Smooth muscle cell (in vitro differentiated cells): ENCODE results near the gene SPRING1. TPM values are rescaled to one million over a fixed set of nuclear protein-coding genes. Genes with fewer than 3 reads are reported as not detected.

ENCODE experiments used
- DNase-seq: peaks from one replicate; lab custom pipeline; 2025; ENCODE audit not compliant: unreplicated experiment; lab: John Stamatoyannopoulos, UW
- H2AFZ ChIP-seq: fragments of 200-600 bp; sonication (generic); 2 replicates; pipeline ENCODE4 v1.6.0; 2016; ENCODE audit warnings: antibody characterized with exemption, low read depth, mild to moderate bottlenecking
- H3F3A ChIP-seq: fragments of 200-600 bp; sonication (generic); 2 replicates; pipeline ENCODE4 v1.6.0; 2017; ENCODE audit warnings: antibody characterized with exemption, low read depth
- H3K27ac ChIP-seq: fragments of 200-600 bp; sonication (generic); 2 replicates; pipeline ENCODE4 v1.5.1; 2016; ENCODE audit warnings: low read depth, mild to moderate bottlenecking
- H3K27me3 ChIP-seq: fragments of 200-600 bp; sonication (generic); 2 replicates; pipeline ENCODE4 v1.6.1; 2016; ENCODE audit warnings: low read depth, mild to moderate bottlenecking
- H3K36me3 ChIP-seq: fragments of 200-600 bp; sonication (generic); 2 replicates; pipeline ENCODE4 v1.5.1; 2016; ENCODE audit warnings: low read depth
- H3K4me1 ChIP-seq: fragments of 200-600 bp; sonication (generic); 2 replicates; pipeline ENCODE4 v1.5.1; 2016; ENCODE audit warnings: low read depth
- H3K4me2 ChIP-seq: fragments of 200-600 bp; sonication (generic); 2 replicates; pipeline ENCODE4 v1.6.0; 2016; ENCODE audit warnings: mild to moderate bottlenecking
- H3K4me3 ChIP-seq: fragments of 200-600 bp; sonication (generic); 2 replicates; pipeline ENCODE4 v1.5.1; 2016; ENCODE audit warnings: mild to moderate bottlenecking
- H3K79me2 ChIP-seq: fragments of 200-600 bp; sonication (generic); 2 replicates; pipeline ENCODE4 v1.6.0; 2016; ENCODE audit warnings: low read depth, mild to moderate bottlenecking
- H3K9ac ChIP-seq: fragments of 200-600 bp; sonication (generic); 2 replicates; pipeline ENCODE4 v1.6.0; 2016; ENCODE audit warnings: low read depth
- H3K9me3 ChIP-seq: fragments of 200-600 bp; sonication (generic); replicated peaks from 2 replicates; pipeline ENCODE4 v1.5.1; 2016; ENCODE audit warnings: low read depth
- H4K20me1 ChIP-seq: fragments of 200-600 bp; sonication (generic); 2 replicates; pipeline ENCODE4 v1.6.0; 2016; ENCODE audit warnings: low read depth
- WGBS: methylation state at CpG from one replicate; pipeline ENCODE4 v1.1.7; 2016; ENCODE audit warnings: low lambda C conversion rate; 5-methylcytosine and 5-hydroxymethylcytosine counted together
- polyA plus RNA-seq: library from polyadenylated mRNA; unstranded; fragments of >200 nt; fragmentation: Nextera tagmentation; extraction: Ambion mirVana; gene quantifications from 2 replicates; pipeline ENCODE4 v1.2.1, GENCODE V29; 2016
- small RNA-seq: library from RNA; depleted of rRNA; stranded (forward); fragments of <200 nt; gene quantifications from one replicate; pipeline ENCODE3, GENCODE V24; 2014
- total RNA-seq: library from RNA; depleted of rRNA; stranded (reverse); fragments of >200 nt; gene quantifications from 2 replicates; pipeline ENCODE4 v1.2.3, GENCODE V29; 2014
- TF ChIP-seq, protein P1 (sequence below): fragments of 200-600 bp; sonication (generic); IDR thresholded peaks from 2 replicates; pipeline ENCODE4 v1.5.1; 2017; ENCODE audit warnings: borderline replicate concordance, mild to moderate bottlenecking, antibody characterized with exemption; ENCODE audit not compliant: insufficient read depth, poor library complexity, severe bottlenecking

The SPRING1 gene
- total and polyA plus RNA-seq, 2 experiments from 2014 or later = 19.0 to 25.8 TPM

DNA sequence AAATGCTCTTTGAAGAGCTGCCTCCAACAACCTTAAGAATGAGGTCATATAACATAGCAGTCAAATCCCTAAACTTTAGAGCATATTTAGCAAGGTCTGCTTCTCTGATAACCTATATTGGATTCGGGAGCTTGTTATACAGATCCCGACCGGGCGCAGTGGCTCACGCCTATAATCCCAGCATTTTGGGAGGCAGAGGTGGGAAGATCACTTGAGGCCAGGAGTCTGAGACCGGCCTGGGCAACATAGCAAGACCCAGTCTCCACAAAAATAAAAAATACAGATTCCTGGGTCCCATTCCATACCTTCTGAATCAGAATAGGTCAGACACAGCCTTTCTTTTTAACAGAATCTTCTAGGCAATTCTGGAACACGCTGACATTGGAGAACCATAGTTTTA, 46.7 kb downstream of the SPRING1 start:
- Histone ChIP-seq H3K36me3 (no peaks in the 10 kb centered on the region), H3K27ac (no peak overlapping the region), H3K9me3 (no peaks in the 10 kb centered on the region), H3K9ac (no peak overlapping the region), H3K4me2 (no peak overlapping the region), H3K4me3 (no peak overlapping the region), H3F3A (no peaks in the 10 kb centered on the region), H3K4me1 (peaks cover 8% of the 10 kb centered on the region), H3K27me3 (peaks cover 26% of the 10 kb centered on the region), H4K20me1 (no peaks in the 10 kb centered on the region), H3K79me2 (no peaks in the 10 kb centered on the region), H2AFZ (no peak overlapping the region)
- no peak for DNase-seq
- 97% methylated on average over 7 of the region's 7 CpGs for WGBS
- TF ChIP-seq, protein P1, sequence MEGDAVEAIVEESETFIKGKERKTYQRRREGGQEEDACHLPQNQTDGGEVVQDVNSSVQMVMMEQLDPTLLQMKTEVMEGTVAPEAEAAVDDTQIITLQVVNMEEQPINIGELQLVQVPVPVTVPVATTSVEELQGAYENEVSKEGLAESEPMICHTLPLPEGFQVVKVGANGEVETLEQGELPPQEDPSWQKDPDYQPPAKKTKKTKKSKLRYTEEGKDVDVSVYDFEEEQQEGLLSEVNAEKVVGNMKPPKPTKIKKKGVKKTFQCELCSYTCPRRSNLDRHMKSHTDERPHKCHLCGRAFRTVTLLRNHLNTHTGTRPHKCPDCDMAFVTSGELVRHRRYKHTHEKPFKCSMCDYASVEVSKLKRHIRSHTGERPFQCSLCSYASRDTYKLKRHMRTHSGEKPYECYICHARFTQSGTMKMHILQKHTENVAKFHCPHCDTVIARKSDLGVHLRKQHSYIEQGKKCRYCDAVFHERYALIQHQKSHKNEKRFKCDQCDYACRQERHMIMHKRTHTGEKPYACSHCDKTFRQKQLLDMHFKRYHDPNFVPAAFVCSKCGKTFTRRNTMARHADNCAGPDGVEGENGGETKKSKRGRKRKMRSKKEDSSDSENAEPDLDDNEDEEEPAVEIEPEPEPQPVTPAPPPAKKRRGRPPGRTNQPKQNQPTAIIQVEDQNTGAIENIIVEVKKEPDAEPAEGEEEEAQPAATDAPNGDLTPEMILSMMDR = no peak

DNA sequence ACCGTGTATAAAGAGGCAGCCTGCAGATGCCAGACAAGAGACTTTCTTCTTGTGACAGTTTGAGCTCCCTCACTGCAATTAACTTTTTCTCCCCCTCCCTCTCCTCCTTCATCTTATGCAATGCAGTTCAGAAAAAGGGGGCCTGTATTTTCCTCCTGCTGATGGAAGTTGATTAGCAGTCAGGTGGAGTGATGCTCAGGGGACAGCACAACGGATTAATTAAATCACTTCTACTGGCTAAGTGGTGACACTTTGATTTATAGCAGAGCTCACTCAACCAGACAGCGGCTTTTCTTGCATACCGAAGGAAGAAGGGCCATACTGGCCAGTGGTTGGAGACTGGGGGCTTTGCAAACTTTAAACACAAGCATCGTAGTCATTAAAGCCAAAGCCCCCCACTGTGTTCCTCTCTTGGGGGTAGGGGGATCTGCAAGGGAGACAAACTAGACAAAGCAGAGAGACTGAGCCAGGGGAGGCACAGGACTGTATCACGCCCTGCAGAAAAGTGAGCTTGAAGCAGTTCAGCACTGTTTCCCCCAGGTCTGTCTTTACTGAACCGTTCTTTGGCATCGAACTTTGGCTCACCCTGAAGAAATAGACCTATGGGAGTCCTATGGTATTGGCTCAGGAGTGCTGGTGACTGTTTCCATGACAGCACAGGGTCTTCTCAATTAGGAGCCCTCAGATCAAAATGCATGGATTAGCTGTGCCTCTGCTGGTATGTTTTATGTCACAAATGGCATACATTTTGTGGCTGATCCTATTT, 47.7 kb downstream of the SPRING1 start:
- TF ChIP-seq, protein P1 = no peak
- H3K4me3 ChIP-seq = no peak overlapping the region
- H3K4me2 ChIP-seq = no peak overlapping the region
- H3K9me3 ChIP-seq = no peaks in the 10 kb centered on the region
- H2AFZ ChIP-seq = no peak overlapping the region
- no peak overlapping the region for H3K9ac ChIP-seq
- H4K20me1 ChIP-seq = no peaks in the 10 kb centered on the region
- peaks cover 26% of the 10 kb centered on the region for H3K27me3 ChIP-seq
- no peaks in the 10 kb centered on the region for H3F3A ChIP-seq
- H3K4me1 ChIP-seq = peaks cover 8% of the 10 kb centered on the region
- no peaks in the 10 kb centered on the region for H3K79me2 ChIP-seq
- no peak overlapping the region for H3K27ac ChIP-seq
- H3K36me3 ChIP-seq = no peaks in the 10 kb centered on the region
- DNase-seq = no peak
- WGBS = 49% methylated on average over 8 of the region's 8 CpGs

DNA sequence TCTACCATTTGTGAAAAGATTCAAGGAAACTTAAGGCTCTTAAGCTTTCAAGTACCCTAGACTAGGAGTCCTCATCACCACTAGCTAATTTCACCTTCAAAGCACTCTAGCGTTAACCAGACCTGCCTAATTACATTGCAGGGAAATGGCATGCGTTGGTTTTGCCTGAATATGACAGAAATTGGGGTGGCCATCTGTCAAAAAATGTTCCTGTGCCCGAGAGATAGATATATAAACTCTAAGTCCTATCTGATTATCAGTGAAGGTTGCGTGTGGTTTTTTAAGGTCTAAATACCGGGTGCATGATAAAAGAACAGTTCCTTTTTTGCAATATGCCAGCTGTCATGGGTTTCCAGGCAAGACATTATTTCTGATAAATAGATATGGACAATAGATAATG, 48.3 kb downstream of the SPRING1 start:
- no peak overlapping the region for H3K27ac ChIP-seq
- H3K9me3 ChIP-seq = no peaks in the 10 kb centered on the region
- no peaks in the 10 kb centered on the region for H3K79me2 ChIP-seq
- no peak overlapping the region for H2AFZ ChIP-seq
- WGBS = 78% methylated on average over 5 of the region's 5 CpGs
- H3K36me3 ChIP-seq = no peaks in the 10 kb centered on the region
- no peak overlapping the region for H3K9ac ChIP-seq
- no peaks in the 10 kb centered on the region for H4K20me1 ChIP-seq
- no peak for DNase-seq
- TF ChIP-seq, protein P1 = no peak
- H3K4me2 ChIP-seq = no peak overlapping the region
- H3K4me3 ChIP-seq = no peak overlapping the region
- H3K27me3 ChIP-seq = peaks cover 24% of the 10 kb centered on the region
- peaks cover 8% of the 10 kb centered on the region for H3K4me1 ChIP-seq
- H3F3A ChIP-seq = no peaks in the 10 kb centered on the region

Small RNAs within 50 kb of the gene (small RNA-seq; reads per million reads assigned to genes)
- gene RNU6-558P = not detected

Other genes with a start within 250 kb of the SPRING1 start
- 0.31 and 2.5 TPM in 2 replicates for gene MAP1LC3B2, start 178.7 kb downstream of the SPRING1 start, total RNA-seq
- gene MAP1LC3B2, start 178.7 kb downstream of the SPRING1 start, polyA plus RNA-seq = 3.9 and 4.2 TPM in 2 replicates
- 1.4 and 2.0 TPM in 2 replicates for gene RNFT2, start 246 bp upstream of the SPRING1 start, total RNA-seq
- gene RNFT2, start 246 bp upstream of the SPRING1 start, polyA plus RNA-seq = 2.1 and 2.4 TPM in 2 replicates
- gene HRK, start 143.4 kb upstream of the SPRING1 start, total RNA-seq = 0.04 TPM in 1 of 2 replicates, not detected in the other
- not detected in 2 replicates for gene HRK, start 143.4 kb upstream of the SPRING1 start, polyA plus RNA-seq
- gene FBXW8, start 172.9 kb upstream of the SPRING1 start, total RNA-seq = 13.4 and 18.3 TPM in 2 replicates
- 14.3 and 16.9 TPM in 2 replicates for gene FBXW8, start 172.9 kb upstream of the SPRING1 start, polyA plus RNA-seq